HG03039 (cell line): ENCODE data around the gene SCGB2B2.
"Not testable (repeated sequence)": the region's sequence is repeated elsewhere in the genome, so short reads cannot be mapped to it uniquely, and the experiment has no call there.

Experiments used
- ATAC-seq: cut with Tn5 transposase; IDR thresholded peaks from one replicate; pipeline ENCODE4 v1.9.1; 2021; ENCODE audit warnings: mild to moderate bottlenecking, moderate library complexity; ENCODE audit not compliant: unreplicated experiment

The SCGB2B2 gene

DNA sequence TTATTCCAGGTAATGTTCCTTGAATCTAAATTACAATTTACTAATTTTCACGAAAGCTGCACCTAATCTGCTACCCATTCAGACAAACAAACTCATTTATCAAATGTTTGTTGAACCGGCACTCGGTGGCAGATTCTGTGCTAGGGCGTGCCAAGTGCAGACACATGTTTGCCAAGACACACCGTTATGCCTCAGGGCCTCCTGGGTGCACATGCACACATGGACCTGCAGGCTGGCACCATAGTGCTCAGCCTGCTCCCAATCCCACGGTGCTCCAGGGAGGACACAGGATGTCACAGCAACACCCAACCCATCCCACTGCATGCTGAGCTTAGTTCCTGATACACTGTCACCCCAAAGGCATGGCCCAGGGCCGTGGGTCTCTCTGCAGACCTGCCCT lies 7.7 kb downstream of the SCGB2B2 start:
- ATAC-seq, result no peak

DNA sequence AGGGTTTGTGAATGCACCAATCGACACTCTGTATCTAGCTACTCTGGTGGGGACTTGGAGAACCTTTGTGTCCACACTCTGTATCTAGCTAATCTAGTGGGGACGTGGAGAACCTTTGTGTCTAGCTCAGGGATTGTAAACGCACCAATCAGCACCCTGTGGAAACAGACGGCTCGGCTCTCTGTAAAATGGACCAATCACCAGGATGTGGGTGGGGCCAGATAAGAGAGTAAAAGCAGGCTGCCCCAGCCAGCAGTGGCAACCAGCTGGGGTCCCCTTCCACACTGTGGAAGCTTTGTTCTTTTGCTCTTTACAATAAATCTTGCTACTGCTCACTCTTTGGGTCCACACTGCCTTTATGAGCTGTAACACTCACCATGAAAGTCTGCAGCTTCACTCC lies 8.3 kb downstream of the SCGB2B2 start:
- ATAC-seq, result not testable (repeated sequence)

DNA sequence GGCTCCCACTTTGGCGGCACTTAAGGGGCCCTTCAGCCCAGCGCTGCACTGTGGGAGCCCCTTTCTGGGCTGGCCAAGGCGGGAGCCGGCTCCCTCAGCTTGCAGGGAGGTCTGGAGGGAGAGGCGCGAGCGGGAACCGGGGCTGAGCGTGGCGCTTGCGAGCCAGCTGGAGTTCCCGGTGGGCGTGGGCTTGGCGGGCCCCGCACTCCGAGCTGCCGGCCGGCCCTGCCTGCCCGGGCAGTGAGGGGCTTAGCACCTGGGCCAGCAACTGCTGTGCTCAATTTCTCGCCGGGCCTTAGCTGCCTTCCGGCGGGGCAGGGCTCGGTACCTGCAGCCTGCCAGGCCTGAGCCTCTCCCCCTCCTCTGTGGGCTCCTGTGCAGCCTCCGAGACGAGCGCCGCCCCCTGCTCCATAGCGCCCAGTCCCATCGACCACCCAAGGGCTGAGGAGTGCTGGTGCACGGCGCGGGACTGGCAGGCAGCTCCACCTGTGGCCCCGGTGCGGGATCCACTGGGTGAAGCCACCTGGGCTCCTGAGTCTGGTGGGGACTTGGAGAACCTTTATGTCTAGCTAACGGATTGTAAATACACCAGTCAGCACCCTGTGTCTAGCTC lies 8.8 kb downstream of the SCGB2B2 start:
- not testable (repeated sequence) for ATAC-seq

DNA sequence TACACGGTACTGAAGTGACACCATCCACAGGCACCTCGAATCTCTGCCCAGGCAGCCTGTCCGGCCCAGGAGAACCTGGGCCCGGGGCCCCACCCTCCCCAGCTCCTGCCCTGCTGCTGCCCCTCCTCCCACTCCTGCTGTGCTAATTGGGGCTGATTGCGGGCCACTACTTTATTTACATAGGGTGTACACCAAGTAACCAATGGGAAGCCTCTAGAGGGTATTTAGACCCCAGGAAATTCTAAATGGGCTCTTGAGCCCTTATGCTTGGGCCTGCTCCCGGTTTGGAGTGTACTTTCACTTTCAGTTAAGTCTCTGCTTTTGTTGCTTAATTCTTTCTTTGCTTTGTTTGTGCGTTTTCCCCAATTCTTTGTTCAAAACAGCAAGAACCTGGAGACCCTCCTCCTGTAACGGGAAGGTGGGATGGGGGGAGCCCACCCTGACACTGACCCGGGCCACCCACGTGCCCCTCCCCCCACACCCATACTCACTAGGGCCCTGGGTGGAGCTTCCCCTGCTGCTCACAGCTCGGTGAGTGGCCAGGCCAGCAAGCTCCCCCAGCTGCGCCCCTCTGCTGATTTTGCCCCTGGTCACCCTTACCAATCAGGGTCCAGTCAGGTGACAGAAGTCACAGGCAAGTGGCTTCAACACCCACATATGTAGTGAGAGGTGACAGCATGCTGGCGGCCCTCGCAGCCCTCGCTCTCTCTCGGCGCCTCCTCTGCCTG lies 9.4 kb downstream of the SCGB2B2 start:
- no peak for ATAC-seq

DNA sequence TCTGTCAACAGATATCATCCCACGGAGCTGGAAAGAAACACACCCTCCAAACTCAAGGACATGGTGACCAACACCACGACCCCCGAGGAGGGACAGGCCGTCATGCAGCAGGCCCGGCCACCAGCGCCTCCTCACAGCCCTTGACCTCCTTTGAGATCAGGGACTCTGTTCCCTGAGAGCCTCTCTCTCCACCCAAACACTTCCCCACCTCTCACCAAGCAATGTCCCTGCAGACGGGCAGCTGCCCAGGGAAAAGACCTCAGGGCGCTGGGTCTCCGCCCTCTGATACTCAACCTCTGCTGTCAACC lies 10.0 kb downstream of the SCGB2B2 start:
- no peak for ATAC-seq

DNA sequence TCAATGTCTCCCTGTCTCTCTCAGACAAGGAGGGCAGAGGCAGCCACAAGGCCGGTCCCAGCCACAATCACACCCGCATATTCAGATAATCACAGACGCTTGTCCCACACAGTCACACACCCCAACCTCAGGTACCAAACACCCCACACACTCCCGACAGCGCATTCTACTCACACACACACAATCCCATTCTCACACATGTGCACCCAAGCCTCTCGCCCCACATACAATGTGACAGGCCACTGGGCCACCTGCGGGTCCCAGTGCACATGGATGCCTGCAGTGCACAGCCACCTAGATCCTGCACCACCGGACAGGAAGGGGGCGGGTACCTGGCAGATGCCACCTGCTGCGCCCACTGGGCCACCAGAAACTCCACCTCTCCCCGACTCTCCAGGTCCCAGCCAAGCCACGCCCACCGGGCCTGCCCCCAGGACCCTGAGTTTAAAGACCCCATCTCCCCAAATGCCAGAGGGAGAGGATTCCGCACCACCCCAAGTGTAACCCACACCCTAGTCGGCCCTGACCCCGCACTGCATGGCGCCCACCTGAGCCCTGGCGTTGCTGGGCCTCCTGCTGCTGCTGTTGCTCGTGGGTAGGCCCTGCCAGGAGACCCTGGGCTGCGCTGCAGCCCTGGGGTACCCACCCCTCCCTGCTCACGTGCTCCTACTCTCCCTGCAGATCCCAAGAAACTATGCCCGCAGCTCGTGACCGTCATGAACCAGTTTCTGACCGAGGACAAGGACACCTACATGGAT lies 10.6 kb downstream of the SCGB2B2 start:
- no peak for ATAC-seq

DNA sequence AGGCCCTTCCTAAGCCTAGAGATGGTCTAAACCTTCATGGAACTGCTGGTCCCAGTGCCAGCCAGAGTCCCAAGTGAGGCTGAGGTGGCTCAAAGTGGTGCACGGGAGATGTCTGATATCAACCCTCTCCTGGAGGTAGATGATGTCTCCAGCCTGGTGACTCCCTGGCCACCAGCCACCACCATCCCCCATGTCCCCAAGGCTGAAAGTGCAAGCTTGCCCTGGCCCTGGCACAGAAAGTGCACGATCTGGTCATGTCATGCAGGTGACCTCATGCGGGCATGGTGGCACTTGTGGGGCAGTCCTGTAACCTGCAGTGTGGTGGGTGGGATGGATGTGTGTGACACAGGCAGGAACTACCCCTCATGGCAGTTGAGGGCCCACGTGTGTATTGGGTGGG lies 11.7 kb downstream of the SCGB2B2 start:
- ATAC-seq, result not testable (repeated sequence)

DNA sequence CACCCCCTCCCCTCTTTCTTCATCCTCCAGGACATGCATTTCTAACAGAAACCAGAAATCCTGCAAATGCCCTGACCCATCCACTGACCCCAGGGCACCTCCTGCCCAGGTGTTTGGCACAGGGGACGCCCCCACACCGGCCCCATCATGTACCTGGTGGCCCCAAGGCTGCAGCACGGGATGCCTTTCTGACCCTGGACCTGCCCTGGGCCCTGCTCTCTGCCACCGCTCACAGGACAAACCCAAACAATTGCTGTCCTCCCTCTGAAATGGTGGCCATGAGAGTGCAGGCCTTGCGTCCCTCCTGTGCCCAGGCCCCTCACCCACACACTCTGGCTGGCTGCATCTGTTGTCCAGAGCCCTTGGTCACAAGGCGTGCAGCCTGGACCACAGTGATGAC lies 12.1 kb downstream of the SCGB2B2 start:
- no peak for ATAC-seq

DNA sequence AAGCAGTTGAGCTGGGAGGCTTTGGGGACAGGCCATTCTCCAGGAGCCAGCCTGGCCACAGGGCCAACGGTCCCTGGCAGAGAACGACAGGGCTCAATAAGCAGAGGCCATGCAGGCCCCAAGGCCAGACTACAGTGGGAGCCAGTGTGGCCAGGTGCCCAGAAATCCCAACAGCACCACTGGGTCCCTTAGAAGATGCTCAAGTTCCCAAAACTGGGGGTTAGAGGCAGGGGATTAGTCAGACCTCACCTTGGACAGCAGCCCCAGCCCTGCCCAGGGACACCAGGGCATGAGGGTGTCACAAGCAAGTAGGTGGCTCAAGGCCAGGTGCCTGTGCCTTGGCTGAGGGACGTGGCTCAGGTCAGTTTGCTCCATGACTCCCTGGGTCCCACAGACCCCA lies 12.8 kb downstream of the SCGB2B2 start:
- ATAC-seq, result no peak

DNA sequence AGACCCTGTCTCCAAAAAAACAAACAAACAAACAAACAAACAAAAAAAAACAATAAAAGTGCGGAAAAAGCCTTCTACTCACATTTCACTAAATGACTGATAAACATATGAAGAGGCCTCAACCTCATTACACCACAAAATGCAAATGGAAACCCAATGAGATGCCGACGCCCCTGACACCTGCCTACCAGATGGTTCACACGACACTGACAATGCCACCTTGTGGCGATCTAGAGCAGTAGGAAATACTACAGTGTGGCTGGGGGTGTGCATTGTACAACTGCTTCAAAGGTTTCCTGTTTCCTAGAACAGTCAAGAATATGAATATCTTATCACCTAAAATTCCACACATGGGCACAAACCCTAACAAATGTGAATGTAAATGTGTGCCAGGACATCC lies 14.0 kb downstream of the SCGB2B2 start:
- no peak for ATAC-seq

DNA sequence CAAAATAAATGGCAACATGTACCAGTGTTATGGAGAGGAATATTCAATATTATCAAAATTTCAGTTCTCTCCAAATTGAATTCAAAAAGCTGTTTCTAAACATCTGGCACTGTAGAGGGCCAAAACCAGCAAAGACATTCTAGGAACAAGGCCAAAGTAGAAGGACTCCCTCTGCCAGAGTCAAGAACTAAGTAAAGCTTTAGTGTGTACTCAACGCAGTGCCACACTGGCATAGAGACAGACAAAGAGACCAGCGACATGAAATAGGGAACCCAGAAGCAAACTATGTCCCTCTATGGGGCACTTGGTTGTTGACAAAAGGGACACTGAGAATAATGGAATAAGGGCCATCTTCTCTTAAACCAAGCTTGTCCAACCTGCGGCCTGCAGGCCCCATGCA lies 15.6 kb downstream of the SCGB2B2 start:
- no peak for ATAC-seq

DNA sequence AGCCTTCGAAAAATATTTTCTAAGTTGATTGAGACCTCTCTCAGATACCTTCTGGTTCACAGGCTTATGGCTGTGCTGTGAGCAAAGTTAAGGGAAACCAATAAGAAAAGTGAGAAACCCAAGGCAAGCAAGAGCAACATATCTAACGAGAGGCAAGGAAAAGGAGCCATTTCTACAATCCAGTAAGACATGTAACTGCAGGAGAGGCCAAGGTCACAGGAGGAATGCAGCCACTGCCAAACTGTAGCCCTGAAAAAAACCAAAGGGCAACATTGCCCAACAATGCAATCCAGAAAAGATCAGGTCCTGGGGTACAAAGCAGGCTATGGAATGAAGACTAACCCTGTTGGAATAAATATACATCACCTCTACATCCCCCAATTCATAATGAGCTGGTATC lies 21.3 kb downstream of the SCGB2B2 start:
- ATAC-seq, result no peak

DNA sequence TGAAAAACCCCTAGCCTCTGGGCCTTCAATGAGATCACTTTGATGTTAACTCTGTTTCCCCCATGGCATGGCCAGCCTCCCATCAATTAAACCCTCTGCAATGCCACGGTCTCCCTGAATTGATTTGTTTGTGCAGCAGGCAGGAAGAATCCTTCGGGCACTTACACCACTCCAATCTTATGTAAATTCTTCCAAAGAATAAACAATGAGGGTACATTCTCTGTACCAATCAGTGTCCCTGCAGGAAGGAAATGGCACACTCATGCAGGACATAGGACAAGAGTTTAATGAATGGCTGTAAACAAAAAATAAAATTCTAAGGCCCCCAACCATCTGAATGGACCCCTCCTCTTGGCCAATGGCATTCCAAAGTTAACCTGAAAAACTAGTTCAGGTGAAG lies 22.2 kb downstream of the SCGB2B2 start:
- no peak for ATAC-seq

DNA sequence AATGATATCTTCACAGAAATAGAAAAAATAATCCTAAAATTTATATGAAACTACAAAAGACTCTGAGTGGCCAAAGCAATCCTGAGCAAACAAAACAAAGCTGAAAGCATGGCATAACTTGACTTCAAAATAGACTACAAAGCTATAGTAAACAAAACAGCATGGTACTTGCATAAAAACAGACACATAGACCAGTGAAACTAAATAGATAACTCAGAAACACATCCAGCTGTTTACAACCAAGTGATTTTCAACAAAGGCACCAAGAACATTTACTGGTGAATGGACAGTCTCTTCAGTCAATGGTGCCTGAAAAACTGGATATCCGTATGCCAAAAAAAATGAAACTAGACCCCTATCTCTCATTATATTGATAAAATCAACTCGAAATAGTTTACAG lies 25.2 kb downstream of the SCGB2B2 start:
- no peak for ATAC-seq

DNA sequence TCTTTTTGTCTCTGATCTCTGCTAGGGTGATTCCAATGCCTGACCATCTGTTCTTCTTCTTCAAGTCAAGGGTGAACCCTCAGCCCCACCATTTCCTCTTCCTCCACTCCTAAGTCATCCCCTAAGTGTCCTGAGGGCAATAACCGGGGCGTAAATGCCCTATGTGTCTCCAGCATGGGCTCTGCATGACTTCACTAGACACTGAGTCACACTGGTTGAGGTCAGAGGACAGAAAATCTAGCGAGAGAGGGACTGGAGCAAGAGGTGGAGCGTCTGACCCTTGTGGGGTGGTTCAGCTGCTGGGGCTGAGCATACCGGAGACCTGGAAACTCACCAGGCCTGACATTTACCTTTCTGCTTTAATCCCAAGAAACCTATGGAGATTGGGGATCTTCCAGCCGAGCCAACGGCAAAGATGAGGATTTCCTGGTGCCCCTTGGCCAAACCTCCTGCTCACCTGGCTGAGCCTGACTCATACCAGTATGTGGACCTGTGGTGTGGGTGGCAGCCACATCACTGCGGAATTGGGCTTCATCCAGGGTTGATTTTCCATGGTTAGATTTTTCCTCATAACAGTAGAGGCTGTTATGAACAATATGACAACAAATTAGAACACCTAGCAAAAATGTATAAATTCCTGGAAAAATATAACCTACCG lies 26.9 kb downstream of the SCGB2B2 start:
- ATAC-seq, result no peak

DNA sequence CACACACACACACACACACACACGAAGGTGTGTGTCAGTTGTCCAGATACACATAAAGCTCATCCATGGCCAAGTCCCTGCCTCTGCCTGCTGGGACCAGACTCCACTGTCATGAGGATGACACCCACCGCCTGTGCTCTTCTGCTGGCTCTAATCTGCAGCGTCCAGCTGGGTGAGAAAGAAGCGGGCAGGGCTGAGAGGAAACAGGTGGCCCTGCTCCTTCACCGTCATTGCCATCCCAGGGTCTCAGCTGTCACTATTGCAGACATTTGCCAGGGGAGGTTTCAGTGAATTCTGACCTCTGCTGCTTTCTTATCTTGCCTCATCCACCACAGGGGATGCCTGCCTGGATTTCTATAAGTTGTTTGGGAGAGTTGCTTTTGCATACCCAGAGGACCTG lies 31.4 kb downstream of the SCGB2B2 start:
- ATAC-seq, result no peak

DNA sequence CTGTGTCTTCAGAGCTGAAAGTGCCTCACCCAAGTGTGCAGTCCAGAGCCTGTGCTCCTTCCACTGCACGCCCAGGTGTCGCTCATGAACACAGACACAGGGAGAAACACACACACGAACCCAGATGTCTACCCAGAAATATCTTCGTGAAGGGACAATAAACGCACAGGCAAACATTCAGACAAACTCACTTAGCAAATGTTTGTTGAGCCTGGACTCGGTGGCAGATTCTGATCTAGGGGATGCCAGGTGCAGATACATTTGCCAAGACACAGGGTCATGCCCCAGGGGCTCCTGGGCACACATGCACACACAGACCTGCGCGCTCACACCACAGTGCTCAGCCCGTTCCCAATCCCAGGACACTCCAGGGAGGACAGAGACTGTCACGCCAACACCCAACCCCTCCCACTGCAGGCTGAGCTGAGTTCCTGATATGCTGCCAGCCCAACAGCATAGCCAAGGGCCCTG lies 31.9 kb downstream of the SCGB2B2 start:
- no peak for ATAC-seq

DNA sequence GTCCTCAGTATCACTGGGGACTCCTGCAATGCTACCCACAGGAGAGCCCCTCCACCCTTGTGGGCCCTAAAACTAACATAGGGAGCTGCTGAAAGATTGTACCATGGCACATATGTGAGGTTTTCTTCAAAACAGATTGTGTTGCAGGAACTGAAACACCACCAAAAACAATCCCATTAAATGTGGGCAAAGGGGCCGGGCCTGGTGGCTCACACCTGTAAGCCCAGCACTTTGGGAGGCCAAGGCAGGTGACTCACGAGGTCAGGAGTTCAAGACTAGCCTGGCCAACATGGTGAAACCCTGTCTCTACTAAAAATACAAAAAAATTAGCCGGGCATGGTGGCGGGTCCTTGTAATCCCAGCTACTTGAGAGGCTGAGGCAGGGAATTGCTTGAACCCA lies 34.7 kb downstream of the SCGB2B2 start:
- ATAC-seq, result no peak

DNA sequence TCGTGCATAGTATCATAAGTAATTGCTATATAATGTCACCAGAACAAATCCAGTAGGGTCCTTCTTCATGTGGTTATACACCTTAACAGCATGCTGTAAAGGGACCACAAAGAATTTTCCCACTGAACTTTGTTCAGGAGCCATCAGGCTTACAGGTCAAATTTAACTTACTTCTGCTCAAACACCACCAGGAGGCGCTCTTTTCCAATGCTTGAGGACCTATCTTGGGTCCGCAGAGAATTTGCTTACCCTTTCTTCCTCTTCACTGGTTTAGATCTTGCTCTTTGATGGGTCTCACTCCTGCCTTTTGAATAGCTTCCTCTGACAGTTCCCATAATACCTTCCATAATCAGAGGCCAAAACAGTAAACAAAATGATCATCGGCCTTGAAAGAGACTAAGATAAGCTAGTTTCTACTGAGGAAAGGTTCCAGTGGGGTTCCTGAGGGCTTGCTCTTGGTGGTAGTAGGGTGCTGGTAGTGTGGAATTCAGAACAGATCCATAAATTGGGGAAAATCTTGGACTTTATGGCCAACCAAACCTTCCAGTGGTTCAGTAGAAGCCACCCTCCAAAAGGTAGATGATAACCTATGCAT lies 37.4 kb downstream of the SCGB2B2 start:
- ATAC-seq, result no peak

DNA sequence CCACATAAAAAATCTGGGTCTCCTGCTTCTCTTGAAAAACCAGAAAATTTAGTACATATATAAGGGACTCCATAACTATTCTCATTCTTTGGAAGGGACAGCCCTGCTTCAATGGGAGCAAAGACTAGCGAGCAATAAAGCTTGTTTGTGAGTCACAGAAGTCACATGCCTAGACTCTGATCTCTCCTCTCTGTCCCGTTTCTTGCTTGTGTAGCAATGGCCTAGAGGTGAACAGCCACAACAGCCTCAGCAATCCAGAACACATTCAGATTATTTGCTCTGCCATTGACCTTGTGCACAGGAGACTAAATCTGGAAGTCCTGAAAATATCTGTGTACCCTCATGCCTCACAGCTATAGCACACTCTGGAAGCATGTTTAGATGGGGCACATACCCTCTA lies 43.2 kb downstream of the SCGB2B2 start:
- no peak for ATAC-seq
